A172 (cell line): ENCODE data around the gene MVB12A. TPM values are rescaled to one million over a fixed set of nuclear protein-coding genes. Genes with fewer than 3 reads are reported as not detected.

Experiments used
- DNase-seq: peaks from one replicate; pipeline ENCODE4 v3.0.0-alpha.2; 2015; ENCODE audit warnings: low spot score
- total RNA-seq: library from RNA; depleted of rRNA; stranded (reverse); fragments of >200 nt; shearing (Covaris generic); gene quantifications from 2 replicates; pipeline ENCODE4 v1.2.3, GENCODE V29; 2014

The MVB12A gene
- total RNA-seq, 1 experiment from 2014 or later, result 141 TPM

DNA sequence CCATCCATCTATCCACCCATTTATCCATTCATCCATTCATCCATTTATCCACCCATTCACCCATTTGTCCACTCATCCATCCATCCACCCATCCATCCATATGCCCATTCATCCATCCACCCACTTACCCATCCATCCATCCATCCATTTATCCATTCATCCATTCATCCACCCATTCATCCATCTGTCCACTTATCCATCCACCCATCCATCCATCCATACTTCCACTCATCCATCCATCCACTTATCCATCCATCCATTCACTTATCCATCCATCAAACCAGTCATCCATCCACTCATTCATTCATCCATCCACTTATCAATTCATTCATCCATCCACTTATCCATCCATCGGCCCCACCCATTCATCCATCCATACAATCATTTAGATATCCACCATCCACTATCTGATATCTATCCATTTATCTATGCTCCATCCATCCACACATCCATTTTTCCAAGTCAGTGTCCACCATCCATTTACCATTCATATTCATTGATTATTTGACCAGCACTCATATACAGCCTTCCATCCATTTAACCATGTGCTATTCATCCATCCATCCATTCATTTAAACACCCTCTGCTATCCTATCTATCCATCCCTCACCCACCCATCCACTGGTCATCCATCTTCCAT, 25.8 kb downstream of the MVB12A start:
- DNase-seq, result no peak

DNA sequence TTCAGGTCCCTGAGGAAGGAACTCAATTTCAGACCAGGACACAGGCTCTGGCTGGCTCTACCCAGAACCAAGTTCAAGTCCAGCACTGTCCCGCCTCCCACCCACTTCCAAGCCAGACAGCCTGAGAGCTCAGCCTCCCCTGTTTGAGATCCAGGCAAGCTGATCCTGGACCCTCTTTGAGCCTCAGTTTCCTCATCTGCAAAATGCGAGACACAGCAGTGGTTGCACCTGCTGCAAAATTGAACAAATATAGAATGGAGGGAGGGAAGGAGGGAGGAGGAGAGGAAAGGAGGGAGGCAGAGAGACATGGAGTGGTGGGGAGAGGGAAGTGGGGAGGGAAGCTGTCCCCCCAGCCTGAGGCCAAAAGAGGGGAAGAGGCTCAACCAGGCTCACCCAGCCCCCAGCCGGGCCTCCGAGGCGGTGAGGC, 27.9 kb downstream of the MVB12A start:
- no peak for DNase-seq

DNA sequence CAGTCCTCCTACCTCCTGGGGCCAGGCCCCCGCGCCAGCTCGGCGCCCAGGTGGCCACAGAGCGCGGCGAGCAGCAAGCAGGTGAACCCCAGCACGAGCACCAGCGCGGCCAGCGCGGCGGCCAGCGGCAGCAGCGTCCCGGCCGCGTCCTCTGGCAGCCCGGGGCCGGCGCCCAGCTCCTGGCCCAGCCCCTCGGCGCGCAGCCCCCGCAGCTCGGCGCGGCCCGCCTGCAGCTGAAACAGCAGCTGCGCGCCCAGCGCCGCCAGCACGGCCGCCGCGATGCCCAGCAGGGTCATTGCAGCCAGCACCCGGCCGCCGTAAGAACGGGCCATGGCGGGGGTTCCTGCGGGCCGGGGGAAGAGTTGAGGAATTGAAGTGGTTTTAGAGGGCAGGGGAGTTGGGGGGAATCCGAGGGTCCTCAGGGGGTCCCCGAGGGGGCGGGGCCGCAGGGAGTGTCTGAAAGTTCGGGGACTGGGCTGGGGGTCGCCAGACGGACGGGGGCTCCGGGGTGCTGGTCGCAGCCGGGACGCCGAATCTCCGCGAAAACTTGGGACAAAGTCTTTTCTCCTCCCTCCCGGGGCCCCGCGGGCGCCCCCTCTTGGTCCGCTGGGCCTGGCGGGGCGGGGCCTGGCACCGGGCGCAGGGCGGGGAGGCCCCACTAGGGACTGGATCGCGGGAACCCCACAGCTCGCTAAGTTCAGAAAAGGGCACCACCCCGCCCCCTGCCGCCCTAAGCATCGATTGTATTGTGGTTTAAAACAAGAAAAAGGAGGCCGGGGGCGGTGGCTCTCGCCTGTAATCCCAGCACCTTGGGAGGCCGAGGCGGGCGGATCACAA, 28.5 kb downstream of the MVB12A start, which contains the start of gene TMEM221:
Gene TMEM221 (minus strand): TSS at position 538 of the 837 bp plus-strand sequence. CDS start 206 bp downstream, at position 332.
- no peak for DNase-seq

DNA sequence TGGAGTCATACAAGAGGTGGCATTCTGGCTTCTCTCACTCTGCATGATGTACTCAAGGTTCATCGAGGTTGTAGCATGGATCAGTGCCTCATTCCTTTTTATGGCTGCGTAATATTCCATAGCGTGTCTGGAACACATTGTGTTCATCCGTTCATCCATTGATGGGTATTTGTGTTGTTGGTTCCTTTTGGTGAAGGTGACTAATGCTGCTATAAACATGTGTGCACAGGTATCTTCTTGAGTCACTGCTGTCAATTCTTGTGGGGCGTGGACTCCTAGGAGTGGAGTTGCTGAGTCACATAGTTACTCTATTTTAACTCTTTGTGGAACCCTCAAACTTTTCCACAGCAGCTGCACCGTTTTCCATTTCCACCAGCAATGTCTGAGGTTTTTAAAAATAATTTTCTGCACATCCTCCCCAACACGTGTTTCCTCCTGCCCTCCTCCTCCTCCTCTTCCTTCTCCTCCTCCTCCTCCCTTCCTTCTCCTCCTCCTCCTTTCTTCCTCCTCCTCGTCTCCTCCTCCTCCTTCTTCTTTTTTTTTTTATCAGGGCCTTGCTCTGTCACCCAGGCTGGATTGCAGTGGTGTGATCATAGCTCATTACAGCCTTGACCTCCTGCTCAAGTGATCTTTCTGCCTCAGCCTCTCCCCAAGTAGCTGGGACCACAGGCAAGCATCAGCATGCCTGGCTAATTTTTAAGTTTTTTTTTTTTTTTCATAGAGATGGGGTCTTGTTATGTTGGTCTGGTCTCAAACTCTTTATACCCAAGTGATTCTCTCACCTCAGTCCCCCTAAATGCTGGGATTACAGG, 30.6 kb downstream of the MVB12A start:
- peak; percentile 55 for DNase-seq

DNA sequence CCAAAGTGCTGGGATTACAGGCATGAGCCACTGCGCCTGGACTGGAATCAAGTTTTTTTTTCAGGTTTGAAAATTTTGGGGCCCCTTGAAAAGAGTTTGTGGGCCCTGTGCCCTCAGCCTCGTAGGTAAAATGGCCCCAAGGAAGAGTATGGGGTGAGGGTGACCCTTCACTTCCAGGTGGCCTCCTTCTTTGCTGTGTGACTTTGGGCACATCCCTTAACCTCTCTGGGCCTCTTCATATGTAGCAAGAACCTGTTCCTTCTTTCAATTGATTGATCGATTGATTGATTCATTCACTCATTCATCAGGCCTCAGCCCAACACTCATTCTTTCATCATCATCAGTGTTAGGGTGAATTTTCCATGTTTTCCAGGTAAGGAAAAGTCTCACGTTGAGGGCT, 32.0 kb downstream of the MVB12A start:
- DNase-seq, result no peak

DNA sequence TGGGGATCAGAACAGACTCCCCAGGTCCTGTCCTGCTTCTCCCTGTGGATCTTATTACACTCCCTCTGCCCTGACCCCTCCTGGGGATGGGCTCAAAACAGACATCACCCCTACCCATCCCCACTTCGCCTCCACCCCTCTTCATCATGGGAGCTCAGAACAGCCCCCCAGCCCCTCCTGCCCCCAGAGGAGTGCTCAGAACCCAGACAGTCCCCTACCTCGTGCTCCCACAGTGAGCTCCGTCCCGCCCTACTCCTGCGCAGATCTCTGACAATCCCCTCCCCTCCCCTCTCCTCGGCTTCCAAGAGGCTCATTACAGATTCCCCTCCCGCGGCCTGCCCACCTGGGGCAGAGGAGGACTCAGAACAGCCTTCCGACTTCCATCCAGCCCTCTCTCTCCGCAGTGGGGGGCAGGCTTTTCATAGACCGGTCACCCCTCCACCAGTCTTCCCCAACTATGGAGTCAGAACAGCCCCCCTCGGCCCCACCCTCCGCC, 34.8 kb downstream of the MVB12A start:
- DNase-seq, result no peak

DNA sequence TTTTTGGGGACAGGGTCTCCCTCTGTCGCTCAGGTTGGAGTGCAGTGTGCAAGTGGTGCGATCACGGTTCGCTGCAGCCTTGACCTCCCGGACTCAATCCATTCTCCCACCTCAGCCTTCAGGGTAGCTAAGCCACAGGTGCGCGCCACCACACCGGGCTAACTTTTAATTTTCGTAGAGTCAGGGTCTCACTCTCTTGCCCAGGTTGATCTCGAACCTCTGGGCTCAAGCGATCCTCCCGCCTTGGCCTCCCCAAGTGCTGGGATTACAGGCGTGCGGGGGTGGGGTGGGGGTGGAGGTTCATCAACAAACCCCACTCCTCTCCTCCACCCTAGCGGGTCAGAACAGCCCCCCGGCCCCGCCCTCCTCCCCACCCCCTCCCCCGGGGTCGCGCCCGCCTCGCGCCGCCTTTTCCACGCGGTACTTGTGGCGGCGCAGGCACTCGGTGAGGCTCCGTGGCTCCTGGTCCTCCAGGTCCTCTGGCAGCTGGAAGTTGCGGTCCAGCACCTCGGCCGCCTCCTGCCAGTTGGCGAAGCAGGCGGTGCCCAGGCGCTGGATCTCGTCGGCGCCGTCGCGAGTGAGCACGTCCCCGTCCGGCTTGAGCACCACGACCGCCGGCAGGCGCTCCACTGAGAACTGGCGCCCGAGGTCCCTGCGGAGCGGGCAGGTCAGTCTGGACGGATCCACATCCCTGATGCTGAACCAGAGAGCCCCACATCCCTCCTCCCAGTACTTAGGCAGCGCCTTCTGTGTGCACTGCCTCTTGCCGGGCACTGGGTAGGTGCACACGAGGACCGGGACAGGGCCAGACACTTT, 35.7 kb downstream of the MVB12A start:
- no peak for DNase-seq

DNA sequence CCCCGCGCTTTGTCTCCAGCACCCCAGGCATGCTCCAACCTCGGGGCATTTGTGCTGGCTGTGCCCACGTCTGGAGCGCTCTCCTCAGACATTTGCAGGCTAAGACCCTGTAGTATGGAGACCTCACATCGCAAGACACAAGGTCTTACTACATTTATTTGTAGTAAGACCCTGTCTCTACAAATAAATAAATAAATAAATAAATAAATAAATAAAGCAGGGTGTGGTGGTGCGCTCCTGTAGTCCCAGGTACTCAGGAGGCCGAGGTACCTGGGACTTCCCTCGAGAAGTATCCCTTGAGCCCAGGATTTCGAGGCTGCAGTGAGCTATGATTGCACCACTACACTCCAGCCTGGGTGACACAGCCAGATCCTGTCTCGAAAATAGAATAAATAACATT, 36.3 kb downstream of the MVB12A start:
- DNase-seq, result no peak

DNA sequence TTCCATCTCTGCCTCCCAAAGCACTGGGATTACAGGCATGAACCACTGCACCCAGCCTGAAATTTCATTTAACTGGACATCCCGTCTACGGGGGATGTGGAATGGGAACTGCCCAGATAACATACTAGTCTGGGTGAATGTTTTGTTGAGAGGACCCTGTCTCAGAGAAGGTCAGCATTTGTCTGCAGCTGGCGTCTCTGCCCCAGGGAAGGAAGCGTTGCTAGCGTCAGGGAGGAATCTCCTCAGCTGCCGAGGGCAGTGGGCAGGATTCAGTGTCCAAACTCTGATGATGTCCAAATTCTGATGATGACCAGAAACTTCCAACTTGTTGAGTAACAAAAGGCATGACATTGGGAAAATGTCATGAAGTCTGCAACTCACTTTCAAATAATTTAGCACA, 37.8 kb downstream of the MVB12A start:
- no peak for DNase-seq

DNA sequence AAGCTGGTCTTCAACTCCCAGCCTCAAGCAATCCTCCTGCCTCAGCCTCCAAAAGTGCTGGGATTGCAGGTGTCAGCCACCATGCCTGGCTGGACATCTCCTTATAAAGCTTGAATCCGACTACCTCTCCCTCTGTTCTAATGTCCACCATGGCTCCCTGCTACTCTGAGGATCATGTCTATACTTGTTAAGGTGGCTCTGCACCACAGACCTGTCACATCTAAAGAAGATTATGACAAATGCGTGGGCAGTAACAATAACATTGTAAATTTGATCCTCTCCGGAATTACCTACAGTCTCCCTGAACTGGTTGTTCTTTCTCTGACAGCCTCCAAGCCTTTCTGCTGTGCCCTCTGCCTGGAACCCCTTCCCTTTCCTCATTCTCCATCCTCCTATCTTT, 39.1 kb downstream of the MVB12A start:
- DNase-seq, result no peak

DNA sequence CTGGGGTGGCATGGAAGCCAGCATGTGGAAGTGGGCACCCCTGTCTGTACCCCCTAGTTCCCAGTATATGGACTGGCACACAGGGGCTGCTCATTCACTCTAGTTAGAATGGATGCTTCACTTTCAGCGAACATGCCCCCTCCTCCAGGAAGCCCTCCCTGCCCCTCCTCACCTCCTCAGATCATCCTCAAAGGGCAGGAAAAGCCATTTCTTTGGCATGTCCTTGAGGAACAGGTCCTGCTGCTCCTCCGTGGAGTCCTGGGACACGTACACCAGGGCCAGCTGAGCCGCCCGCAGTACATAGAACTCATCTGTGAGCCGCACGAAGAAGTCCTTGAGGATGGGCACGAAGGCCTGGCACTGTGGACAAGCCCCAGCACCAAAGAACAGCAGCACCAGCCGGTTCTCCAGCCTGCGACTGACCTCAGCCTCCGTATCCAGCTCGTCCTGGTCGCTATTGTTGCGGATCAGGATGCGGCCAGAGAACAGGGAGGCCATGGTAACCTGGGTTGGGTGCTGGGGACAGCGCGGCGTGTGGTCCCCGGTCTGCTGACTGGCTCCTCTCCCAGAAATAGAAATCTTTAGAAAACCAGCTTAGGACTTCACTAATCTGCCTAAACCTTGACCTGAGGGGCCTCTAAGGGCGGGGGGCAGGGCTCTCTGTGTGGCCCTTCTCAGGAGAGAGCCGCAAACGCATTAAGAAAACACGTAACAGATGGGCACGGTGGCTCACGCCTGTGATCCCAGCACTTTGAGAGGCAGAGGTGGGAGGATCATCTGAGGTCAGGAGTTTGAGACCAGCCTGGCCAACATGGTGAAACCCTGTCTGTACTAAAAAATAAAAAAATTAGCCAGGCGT, 40.8 kb downstream of the MVB12A start, which contains the start of gene NXNL1:
Gene NXNL1 (minus strand): TSS at position 555 of the 859 bp plus-strand sequence. CDS start 57 bp downstream, at position 498.
- no peak for DNase-seq

DNA sequence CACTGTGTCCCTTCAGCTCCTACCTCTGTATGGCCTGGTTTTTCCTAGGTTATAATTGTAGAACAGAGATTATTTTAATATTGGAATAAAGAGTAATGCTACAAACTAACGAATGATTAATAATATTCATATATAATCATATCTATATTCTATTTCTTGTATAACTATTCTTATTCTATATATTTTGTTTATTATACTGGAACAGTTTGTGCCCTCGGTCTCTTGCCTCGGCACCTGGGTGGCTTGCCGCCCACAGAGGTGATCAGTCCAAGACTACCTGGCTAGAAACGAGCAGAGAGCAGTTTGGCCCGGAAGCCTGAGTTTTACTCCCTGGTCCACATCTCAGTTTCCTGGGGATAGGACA, 46.6 kb downstream of the MVB12A start:
- DNase-seq, result no peak

DNA sequence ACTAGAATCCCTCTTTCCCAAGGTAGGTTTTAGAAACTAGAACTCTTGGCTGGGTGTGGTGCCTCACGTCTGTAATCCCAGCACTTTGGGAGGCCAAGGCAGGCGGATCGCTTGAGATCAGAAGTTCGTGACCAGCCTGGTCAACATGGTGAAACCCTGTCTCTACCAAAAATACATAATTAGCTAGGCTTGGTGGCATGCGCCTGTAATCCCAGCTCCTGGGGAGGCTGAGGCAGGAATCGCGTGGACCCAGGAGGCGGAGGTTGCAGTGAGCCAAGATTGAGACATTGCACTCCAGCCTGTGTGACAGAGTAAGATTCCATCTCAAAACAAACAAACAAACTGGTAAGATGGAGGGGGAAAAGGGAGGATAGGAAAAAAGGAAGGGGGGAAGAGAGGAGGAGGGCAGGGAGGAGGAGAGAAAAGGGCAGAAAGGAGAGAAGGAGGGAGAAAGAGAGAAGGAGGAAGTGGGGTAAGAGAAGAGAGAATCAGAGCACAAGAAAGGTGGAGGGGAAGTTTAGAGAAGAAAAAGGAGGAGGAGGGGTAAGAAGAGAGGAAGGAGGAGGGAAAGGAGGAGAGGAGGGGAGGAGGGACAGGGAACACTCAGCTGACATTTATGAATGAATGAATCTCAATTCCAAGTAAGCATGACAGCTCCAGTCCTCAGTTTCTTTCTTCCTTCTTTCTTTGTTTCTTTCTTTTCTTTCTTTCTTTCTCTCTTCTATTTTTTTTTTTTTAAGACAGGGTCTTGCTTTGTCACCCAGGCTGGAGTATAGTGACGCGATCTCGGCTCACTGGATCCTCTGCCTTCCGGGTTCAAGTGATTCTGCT, 47.8 kb downstream of the MVB12A start:
- DNase-seq, result no peak

DNA sequence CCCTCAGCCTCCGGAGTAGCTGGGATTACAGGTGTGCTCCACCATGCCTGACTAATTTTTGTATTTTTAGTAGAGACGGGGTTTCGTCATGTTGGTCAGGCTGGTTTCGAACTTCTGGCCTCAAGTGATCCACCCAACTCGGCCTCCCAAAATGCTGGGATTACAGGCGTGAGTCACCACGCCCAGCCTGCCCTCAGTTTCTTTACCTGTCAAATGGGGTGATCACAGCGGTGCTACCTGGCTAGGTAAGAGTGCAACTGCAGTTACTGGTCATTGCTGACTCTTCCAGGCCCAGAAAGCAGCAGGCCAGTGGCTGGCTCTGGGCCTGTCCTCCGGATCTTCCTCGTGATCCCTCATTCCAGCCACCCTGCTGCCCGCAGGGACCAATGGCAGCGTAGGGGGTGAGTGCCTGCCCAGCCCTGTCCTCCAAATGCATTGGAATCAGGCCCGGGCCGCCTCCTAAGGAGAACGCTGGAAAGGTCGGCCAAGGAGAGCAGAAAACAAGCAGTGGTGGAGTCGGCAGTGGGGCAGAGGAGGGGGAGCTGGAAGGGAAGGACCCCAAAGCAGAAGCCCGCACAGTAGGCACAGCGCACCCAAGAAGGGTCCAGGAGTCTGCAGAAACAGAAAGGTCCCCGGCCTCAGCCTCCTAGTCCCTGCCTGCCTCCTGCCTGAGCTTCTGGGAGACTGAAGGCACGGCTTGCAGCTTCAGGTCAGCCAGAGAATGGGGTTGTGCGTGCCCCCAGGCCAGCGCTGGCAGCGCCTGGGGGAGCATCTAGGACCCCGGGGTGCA, 48.6 kb downstream of the MVB12A start:
- DNase-seq, result no peak

DNA sequence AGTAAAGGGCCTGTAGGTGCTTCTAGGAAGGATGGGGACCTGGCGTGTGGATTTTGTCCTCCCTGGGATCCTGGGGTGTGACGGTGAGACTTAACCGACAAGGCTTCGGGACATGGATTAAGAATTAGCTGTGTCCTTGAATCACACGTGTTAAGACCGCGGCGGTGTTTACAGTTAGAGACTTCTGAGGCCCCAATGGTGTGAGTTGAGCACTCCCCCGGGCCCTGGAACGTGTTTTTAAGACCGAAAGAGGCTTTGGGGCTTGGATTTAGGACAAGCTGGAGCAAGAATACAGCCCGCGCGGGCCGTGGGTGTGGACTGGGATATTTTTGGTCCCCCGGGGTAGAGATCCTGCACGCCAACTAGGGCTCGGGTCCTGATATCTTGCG, 49.2 kb downstream of the MVB12A start:
- no peak for DNase-seq

DNA sequence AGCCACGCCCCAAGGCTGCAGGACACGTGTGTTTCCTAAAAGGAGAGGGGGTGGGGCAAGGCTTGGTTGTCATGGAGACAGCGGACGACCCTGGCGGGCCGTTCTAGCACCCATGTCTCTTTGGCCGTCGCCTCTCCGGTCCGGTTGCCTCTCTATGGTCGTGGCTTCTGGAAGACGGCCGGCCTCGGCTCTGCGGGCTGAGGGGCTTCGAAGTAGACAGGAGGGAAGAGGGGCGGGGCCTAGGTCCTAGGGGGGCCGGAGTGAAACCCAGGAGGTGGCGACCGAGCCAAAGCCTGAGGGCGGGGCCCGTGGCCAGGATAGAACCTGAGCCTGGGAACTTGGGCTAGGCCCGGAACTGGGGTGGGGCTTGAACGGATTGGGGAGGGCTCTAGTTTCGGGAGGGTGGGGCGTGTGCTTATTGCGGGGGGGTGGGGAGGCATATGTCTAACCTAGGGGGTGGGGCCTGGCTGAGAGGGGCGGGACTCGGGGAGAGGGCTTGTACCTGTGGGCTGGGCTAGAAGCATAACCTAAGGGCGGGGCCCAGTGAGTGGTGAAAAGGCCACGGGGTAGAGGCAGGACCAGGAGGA, 49.7 kb downstream of the MVB12A start:
- DNase-seq, result peak; percentile 89

DNA sequence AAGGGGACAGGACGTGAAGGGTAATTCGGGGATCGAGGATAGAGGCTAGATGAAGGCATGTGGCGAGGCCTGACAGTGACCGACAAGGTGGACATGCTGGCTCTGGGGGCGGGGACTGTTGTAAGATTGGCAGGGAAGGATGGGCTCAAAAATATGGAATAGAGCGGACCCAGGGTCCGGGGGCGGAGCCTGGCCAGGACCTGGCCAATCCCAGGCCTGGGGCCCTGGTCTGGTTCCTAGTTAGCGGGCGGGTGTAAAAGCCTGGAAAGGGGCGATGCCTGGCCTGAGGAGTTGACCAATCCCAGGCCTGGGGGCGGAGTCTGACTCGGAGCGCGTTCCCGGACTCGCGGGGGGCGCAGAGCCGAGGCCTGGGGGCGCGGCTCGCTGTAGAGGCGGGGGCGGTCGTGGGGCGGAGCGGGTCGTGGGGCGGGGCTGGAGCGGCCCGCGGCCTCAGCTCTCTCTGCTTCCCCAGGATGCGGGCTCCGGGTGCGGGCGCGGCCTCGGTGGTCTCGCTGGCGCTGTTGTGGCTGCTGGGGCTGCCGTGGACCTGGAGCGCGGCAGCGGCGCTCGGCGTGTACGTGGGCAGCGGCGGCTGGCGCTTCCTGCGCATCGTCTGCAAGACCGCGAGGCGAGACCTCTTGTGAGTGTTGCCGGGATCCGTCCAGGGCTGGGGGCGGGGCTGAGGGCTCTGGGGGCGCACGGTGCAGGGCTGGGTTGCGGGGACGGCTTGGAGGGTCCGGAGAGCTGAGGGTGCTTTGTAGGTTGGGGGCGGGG, 50.4 kb downstream of the MVB12A start, which contains the start of gene SLC27A1:
Gene SLC27A1 (plus strand): TSS at position 457 of the 774 bp plus-strand sequence. CDS start 17 bp downstream, at position 474.
- DNase-seq, result peak; percentile 99
